Hematopoietic multipotent progenitor cell treated with erythropoietin and hydrocortisone succinate and interleukin-3 and kit ligand, for 6 days (in vitro differentiated cells): ENCODE measurements around the gene AADACL2.
"Not testable (repeated sequence)": the region's sequence is repeated elsewhere in the genome, so short reads cannot be mapped to it uniquely, and the experiment has no call there.

Experiments
- DNase-seq: peaks from one replicate; pipeline ENCODE4 v3.0.0-alpha.2; 2015

Gene AADACL2

GRCh38 chr3:151768393-151768930, 34.7 kb downstream of the AADACL2 start:
- DNase-seq, result no peak

DNA sequence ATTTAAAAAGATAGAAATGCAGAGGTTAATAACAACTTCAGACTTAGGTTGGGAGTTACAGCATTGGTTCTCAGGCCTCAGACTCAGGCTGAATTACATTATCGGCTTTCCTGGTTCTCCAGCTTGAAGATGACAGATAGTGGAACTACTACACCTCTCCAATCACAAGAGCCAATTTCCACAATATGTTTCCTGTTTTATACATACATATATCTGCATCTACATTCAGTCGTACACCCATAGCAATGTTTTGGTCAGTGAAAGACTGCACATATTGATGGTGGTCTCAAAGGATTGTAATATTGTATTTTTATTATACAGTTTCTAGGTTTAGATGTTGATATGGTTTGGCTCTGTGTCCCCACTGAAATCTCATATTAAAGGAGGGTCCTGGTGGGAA, 35.4 kb downstream of the AADACL2 start:
- DNase-seq, result no peak

DNA sequence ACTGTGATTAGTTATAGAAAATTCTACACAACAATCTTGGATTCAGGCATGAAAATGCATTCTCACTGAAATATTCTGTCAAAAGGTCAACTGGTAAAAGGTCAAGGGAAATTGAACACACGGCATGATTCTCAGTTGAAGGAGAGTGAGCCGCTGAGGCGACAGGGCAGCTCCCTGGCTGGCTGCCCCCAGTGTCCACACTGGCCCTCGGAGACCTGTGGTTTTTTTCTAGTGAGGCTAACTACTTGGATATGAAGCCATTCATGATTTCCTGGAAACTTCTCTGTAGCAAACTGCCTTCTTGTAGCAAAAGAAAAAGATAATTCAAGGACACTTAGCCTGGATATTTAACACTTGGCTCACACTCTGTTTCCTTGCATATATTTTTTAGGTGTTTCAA, 37.2 kb downstream of the AADACL2 start:
- no peak for DNase-seq

- no peak for DNase-seq
Measured at GRCh38 chr3:151772825-151773480, 39.2 kb downstream of the AADACL2 start.

- no peak for DNase-seq
Measured at GRCh38 chr3:151774235-151774634, 40.5 kb downstream of the AADACL2 start.

DNA sequence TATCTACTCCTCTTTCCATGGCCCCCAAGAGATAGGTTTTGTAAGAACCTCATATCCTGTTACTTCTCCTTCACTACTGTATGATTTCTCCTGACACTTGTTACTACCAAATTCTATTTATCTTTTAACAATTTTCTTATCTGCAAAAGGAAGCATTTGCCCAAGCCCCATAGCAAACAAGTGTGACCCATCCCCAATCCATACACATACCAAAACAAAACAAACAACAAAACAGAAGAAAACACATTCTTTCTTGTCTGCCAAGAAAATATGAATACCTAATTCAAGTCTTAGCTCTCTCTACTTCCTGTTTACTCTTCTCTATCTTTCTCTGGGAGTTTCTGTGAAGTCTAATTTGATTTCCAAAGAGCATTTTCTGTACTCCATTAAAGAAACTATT, 41.2 kb downstream of the AADACL2 start:
- DNase-seq, result no peak

DNA sequence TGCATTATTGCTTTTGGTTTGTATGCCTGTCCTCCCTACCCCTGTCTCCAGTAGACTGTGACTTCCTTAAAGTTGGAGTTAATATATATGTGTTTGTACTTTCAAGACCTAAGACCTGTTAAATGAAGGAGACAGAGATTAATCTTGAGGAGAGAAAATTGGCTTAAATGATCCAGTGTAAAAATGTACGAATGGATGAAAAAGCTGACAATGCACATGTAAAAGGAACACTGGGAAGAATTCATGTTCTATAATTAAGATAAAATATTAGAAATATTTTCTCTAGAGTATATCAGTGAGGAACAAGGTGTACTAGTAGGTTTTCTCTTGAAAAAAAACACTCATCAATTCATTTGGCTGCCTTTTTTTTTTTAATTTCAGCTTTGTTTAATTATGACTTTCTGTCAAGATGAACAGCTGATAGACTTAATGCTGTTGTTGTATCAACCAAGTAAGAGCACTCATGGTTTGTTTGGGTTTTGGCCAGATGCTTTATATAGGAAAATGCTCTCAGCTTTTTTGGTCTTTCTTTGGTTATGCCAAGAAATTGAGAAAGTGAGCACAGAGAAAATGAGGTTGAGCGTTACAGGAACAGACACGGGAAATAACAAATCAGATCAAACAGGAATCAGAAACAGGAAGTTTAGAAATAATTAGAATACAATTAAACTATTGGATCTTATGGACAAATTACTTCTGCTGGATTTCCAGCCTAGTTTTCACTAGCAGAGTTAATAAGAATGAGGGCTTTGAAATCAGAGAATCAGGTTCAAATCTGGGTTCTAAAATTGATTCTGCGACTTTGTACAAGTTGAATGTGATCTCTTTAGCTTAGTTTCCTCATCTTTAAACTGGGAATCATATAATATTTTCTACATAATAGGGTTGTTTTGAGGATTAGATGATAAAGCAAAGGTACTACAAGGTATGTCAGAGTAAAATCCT, 41.9 kb downstream of the AADACL2 start:
- no peak for DNase-seq

- no peak for DNase-seq
Measured at GRCh38 chr3:151776259-151776740, 42.6 kb downstream of the AADACL2 start.

DNA sequence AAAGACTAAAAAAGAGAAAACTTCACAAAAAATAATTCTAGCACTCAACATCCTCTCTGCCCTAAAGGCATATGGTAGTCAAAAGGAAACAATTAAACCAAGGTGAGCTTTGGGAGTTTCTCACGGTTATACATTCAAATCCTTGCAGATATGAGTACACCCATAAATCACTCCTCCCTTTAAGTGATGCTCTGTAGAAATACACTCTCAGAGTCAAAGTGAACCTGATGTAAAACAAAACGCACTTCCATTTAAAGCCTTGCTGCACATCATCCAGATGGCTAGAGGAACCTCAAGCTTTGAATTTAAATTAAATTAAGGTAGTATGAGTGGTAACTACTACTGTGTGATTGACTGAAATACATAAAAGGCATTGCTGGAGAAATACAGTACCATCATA, 44.2 kb downstream of the AADACL2 start:
- no peak for DNase-seq

DNA sequence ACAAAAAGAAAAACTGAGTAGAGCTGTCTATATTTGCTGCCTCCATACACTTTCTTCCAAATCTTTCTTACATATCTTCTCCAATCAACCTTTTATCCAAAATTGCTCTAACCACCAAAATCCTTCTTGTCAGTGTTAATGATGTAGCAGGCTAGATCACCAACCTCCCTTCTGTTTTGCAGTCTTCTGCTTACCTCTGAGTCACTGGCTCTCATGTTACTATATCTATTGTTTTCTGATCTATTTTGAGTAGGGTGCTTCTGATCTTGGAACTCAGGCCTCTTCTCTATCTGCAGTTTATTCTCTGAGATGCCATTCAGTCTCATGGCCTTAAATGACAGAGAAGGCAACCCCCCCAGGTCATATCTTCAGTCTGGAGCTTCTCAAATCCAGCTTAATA, 53.9 kb downstream of the AADACL2 start:
- no peak for DNase-seq

- no peak for DNase-seq
Measured at GRCh38 chr3:151788401-151788800, 54.7 kb downstream of the AADACL2 start.

DNA sequence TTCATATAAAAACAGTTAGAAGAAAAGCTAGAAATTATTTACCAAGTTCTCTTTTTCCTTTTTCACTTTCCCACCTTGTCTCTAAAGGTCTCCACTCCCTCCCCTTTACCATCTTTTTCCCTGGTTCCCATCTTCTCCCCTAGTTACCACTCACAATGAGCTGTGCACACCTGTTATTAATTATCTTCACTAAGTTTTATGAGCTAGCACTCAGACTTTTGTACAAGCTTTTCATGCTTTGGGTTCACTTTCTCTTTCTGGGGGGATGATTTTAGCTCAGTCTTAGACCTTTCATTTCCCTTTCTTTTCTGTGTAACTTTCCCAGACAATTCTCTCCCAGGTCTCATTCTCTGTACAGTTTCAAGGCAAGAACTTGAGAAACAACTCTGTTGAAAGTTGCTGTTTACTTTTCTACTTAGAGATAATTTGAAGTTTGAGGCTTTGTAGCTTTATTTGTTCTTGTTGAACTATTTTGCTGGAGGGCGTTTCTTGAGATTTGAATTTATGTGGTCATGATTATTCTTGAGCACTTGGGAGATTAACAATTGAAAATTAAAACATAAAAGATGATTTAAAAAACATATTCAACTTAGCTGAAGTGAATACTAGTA, 56.2 kb downstream of the AADACL2 start:
- no peak for DNase-seq

DNA sequence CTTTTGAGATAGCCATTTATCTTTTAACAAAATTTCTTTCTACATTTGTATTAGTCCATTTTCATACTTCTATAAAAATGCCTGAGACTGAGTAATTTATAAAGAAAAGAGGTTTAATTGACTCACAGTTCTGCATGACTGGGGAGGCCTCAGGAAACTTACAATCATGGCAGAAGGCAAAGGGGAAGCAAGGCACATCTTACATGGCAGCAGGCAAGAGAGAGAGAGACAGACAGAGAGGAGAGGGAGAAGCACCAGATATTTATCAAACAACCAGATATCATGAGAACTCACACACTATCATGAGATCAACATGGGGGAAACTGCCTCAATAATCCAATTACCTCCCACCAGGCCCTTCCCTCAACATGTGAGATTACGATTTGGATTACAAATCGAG, 57.0 kb downstream of the AADACL2 start:
- not testable (repeated sequence) for DNase-seq

DNA sequence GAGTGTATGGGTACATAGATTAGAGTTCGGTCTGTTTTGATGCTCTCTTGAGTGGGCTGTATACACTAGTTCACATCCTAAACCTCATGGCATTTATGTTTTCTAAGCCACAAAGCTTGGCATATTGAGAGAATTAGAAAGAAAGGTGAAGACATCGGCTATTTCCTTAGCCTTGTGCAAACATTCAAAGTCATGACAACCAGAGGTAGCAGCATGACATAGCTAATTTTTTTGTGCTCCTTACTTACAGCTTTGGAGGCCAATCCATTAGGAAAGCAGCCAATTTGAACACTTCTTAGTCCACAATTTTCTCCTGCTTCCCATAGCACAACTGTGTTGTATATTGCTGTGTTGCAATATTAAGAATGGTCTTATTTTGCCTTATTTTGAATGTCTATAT, 58.7 kb downstream of the AADACL2 start:
- DNase-seq, result no peak

- DNase-seq, result no peak
Measured at GRCh38 chr3:151793636-151794035, 59.9 kb downstream of the AADACL2 start.

GRCh38 chr3:151794080-151794479, 60.4 kb downstream of the AADACL2 start:
- DNase-seq, result no peak

DNA sequence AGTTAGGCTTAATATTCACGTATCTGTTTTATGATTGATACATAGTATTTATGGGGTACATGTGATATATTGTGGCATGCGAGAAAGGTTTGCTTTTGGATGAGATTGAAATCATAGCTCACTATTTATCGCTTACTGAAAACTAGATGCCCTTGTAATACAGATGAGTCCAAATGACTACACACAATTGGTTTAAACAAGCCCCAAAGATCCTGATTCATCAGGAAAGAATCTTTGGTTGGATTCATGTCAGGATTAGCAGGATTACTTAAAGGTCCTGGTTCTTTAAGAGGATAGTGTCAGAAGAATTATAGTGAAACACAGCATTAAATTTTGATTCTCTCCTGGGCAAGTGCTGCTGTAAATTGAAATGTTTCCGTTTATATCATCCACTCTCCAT, 61.5 kb downstream of the AADACL2 start:
- no peak for DNase-seq

GRCh38 chr3:151796105-151796680, 62.5 kb downstream of the AADACL2 start:
- DNase-seq, result no peak

DNA sequence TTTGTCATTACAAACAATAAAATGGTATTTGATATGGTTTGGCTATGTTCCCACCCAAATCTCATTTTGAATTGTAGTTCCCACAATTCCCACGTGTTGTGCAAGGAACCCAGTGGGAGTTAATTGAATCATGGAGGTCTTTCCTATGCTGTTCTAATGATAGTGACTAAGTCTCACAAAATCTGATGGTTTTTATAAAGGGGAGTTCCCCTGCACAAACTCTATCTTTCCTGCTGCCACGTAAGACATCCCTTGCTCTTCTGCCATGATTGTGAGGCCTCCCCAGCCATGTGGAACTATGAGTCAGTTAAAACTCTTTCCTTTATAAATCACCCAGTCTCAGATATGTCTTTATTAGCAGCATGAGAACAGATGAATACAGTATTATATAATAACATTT, 64.7 kb downstream of the AADACL2 start:
- no peak for DNase-seq

DNA sequence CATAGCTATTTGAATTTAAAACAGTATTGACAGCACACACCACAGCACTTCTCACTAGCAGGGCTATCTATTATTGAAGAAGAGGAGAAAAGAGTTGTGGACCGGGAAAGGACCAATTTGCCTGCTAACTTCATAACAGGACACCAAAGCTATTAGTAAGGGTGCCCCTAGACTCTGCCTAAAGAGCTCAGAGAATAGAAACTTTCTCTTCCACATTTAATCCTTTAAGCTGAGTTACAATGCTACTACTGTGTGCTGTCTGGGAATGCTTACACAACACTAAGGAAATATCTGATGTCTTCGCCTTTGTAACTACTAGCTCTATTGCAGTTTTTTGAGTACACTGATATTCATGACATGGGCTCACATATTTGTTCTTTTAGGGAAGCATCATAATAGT, 66.7 kb downstream of the AADACL2 start:
- DNase-seq, result no peak

DNA sequence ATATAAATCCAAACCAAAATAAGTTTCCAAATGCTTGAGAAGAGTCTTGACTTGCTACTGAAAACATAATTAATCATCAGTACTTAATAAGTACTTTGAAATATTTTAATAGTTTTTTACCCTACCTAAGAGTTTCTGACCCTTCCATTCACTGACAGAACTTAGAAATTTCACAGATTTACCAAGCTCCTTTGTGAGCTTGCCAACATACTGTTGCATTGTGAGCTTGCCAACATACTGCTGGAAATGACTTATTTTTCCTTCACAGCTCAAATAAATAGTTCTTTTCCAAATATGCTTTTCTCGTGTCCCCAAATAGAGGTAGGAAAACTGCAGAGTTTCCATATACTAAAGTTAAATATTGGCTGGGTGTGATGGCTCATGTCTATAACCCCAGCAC, 70.5 kb downstream of the AADACL2 start:
- DNase-seq, result no peak

- DNase-seq, result no peak
Measured at GRCh38 chr3:151806838-151807237, 73.1 kb downstream of the AADACL2 start.
